Skin of body (tissue), 2 donors: ENCODE measurements around the gene C4A. TPM values are rescaled to one million over a fixed set of nuclear protein-coding genes. Genes with fewer than 3 reads are reported as not detected.
"Not testable (repeated sequence)": the region's sequence is repeated elsewhere in the genome, so short reads cannot be mapped to it uniquely, and the experiment has no call there.

ENCODE experiments used
- DNase-seq: peaks from one replicate; lab custom pipeline; 2025; lab: John Stamatoyannopoulos, UW
- total RNA-seq: library from RNA; depleted of rRNA; stranded (reverse); fragments of >200 nt; gene quantifications from one replicate; pipeline ENCODE4 v1.2.3, GENCODE V29; 2014

The C4A gene
- total RNA-seq: 5.8 TPM

- DNase-seq: not testable (repeated sequence)
These were observed at the start of gene C4A for GRCh38 chr6:31981744-31982143. Gene C4A, plus strand, starts transcription at chr6:31982057. Its CDS starts 51 bp downstream, at chr6:31982108.

GRCh38 chr6:31932137-31932536 lies 49.7 kb upstream of the C4A start:
- DNase-seq: not testable (repeated sequence)

GRCh38 chr6:31933537-31933936 lies 48.3 kb upstream of the C4A start:
- DNase-seq: no peak

- no peak for DNase-seq
These were observed 46.8 kb upstream of the C4A start for GRCh38 chr6:31935021-31935420.

- DNase-seq: no peak
These were observed 46.0 kb upstream of the C4A start for GRCh38 chr6:31935823-31936222.

GRCh38 chr6:31940256-31940664 lies 41.6 kb upstream of the C4A start:
- DNase-seq: no peak

GRCh38 chr6:31943742-31944141 lies 38.1 kb upstream of the C4A start:
- DNase-seq: no peak

GRCh38 chr6:31945154-31945506 lies 36.7 kb upstream of the C4A start:
- DNase-seq: no peak

GRCh38 chr6:31945507-31946369 lies 36.1 kb upstream of the C4A start, which contains the start of gene CFB:
Gene CFB, plus strand, starts transcription at chr6:31946095. Its CDS starts 127 bp downstream, at chr6:31946222.
- no peak for DNase-seq

- no peak for DNase-seq
These were observed 35.4 kb upstream of the C4A start for GRCh38 chr6:31946370-31946885.

GRCh38 chr6:31947070-31947675 lies 34.7 kb upstream of the C4A start:
- no peak for DNase-seq

- DNase-seq: no peak
These were observed 34.0 kb upstream of the C4A start for GRCh38 chr6:31947864-31948263.

GRCh38 chr6:31948306-31948705 lies 33.6 kb upstream of the C4A start:
- no peak for DNase-seq

GRCh38 chr6:31948753-31949413 lies 33.0 kb upstream of the C4A start:
- DNase-seq: no peak

GRCh38 chr6:31949926-31950548 lies 31.8 kb upstream of the C4A start:
- DNase-seq: no peak

GRCh38 chr6:31952140-31952805 lies 29.6 kb upstream of the C4A start:
- DNase-seq: no peak

GRCh38 chr6:31952890-31953289 lies 29.0 kb upstream of the C4A start:
- no peak for DNase-seq

GRCh38 chr6:31954511-31954910 lies 27.3 kb upstream of the C4A start:
- no peak for DNase-seq

GRCh38 chr6:31956796-31957195 lies 25.1 kb upstream of the C4A start:
- no peak for DNase-seq

- no peak for DNase-seq
These were observed 23.5 kb upstream of the C4A start for GRCh38 chr6:31958412-31958740.
